MM.1S (cell line): Measurements from ENCODE around the gene DCP1B.

Experiments used
- DNase-seq: peaks from one replicate; pipeline ENCODE4 v3.0.0-alpha.2; 2015
- H2AFZ ChIP-seq: fragments of 300-600 bp; sonication (generic); 2 replicates; pipeline ENCODE4 v1.6.0; 2016; ENCODE audit warnings: antibody characterized with exemption, low read length
- H3F3A ChIP-seq: fragments of 300-600 bp; sonication (generic); 2 replicates; pipeline ENCODE4 v1.6.1; 2016; ENCODE audit warnings: mild to moderate bottlenecking, antibody characterized with exemption, low read length, moderate library complexity, mixed read lengths; ENCODE audit not compliant: insufficient read depth
- H3K27ac ChIP-seq: fragments of 300-600 bp; sonication (generic); 2 replicates; pipeline ENCODE4 v1.5.1; 2016; ENCODE audit warnings: mild to moderate bottlenecking, low read length
- H3K27me3 ChIP-seq: fragments of 300-600 bp; sonication (generic); replicated peaks from 2 replicates; pipeline ENCODE4 v1.6.0; 2016; ENCODE audit warnings: low read length; ENCODE audit not compliant: insufficient read depth
- H3K36me3 ChIP-seq: fragments of 300-600 bp; sonication (generic); replicated peaks from 2 replicates; pipeline ENCODE4 v1.6.1; 2016; ENCODE audit warnings: mild to moderate bottlenecking, low read length, mixed read lengths; ENCODE audit not compliant: insufficient read depth
- H3K4me1 ChIP-seq: fragments of 300-600 bp; sonication (generic); 2 replicates; pipeline ENCODE4 v1.6.1; 2016; ENCODE audit warnings: low read length, mixed read lengths
- H3K4me2 ChIP-seq: fragments of 300-600 bp; sonication (generic); 2 replicates; pipeline ENCODE4 v1.6.0; 2016; ENCODE audit warnings: low read depth, low read length
- H3K4me3 ChIP-seq: fragments of 300-600 bp; sonication (generic); 2 replicates; pipeline ENCODE4 v1.5.1; 2016; ENCODE audit warnings: low read length, mixed read lengths
- H3K79me2 ChIP-seq: fragments of 300-600 bp; sonication (generic); 2 replicates; pipeline ENCODE4 v1.6.1; 2016; ENCODE audit warnings: mixed run types, low read length, mixed read lengths
- H3K9ac ChIP-seq: fragments of 300-600 bp; sonication (generic); 2 replicates; pipeline ENCODE4 v1.6.1; 2016; ENCODE audit warnings: low read length, mixed read lengths
- H3K9me2 ChIP-seq: fragments of 300-600 bp; sonication (generic); replicated peaks from 2 replicates; pipeline ENCODE4 v1.6.1; 2016; ENCODE audit warnings: mild to moderate bottlenecking, low read length, mixed read lengths; ENCODE audit not compliant: insufficient read depth
- H3K9me3 ChIP-seq: fragments of 300-600 bp; sonication (generic); replicated peaks from 2 replicates; pipeline ENCODE4 v1.6.1; 2016; ENCODE audit warnings: mild to moderate bottlenecking, low read length, mixed read lengths; ENCODE audit not compliant: insufficient read depth
- H4K20me1 ChIP-seq: fragments of 300-600 bp; sonication (generic); 2 replicates; pipeline ENCODE4 v1.6.1; 2016; ENCODE audit warnings: mild to moderate bottlenecking, low read length, moderate library complexity, mixed read lengths; ENCODE audit not compliant: insufficient read depth
- CTCF ChIP-seq: fragments of 300-600 bp; sonication (generic); IDR thresholded peaks from 2 replicates; pipeline ENCODE4 v1.5.1; 2016; ENCODE audit warnings: antibody characterized with exemption, low read length, mixed read lengths
- EZH2 ChIP-seq: fragments of 300-600 bp; sonication (generic); optimal IDR thresholded peaks from 2 replicates; pipeline ENCODE3; 2017; ENCODE audit warnings: low read depth, mild to moderate bottlenecking, antibody characterized with exemption, low read length, mixed read lengths
- EZH2phosphoT487 ChIP-seq: fragments of 300-600 bp; sonication (generic); IDR thresholded peaks from 2 replicates; pipeline ENCODE4 v1.6.1; 2018; ENCODE audit warnings: antibody characterized with exemption, low read length

The DCP1B gene

GRCh38 chr12:1949771-1950470, 54.3 kb downstream of the DCP1B start:
- Histone ChIP-seq H3K27me3 (no peaks in the 10 kb centered on the region), H3K4me1 (no peaks in the 10 kb centered on the region), H2AFZ (no peak overlapping the region), H3K9ac (no peak overlapping the region), H3K4me2 (no peak overlapping the region), H4K20me1 (no peaks in the 10 kb centered on the region), H3K36me3 (no peaks in the 10 kb centered on the region), H3K4me3 (no peak overlapping the region), H3K79me2 (no peaks in the 10 kb centered on the region), H3F3A (no peaks in the 10 kb centered on the region), H3K9me2 (no peaks in the 10 kb centered on the region), H3K9me3 (no peaks in the 10 kb centered on the region), H3K27ac (no peak overlapping the region)
- DNase-seq: no peak
- no peak for TF ChIP-seq EZH2phosphoT487
- TF ChIP-seq EZH2: no peak
- TF ChIP-seq CTCF: no peak

- no peaks in the 10 kb centered on the region for H3K79me2 ChIP-seq
- no peaks in the 10 kb centered on the region for H3K27me3 ChIP-seq
- no peaks in the 10 kb centered on the region for H3K9me2 ChIP-seq
- no peak for DNase-seq
- no peak overlapping the region for H3K4me2 ChIP-seq
- H3K9me3 ChIP-seq: no peaks in the 10 kb centered on the region
- H4K20me1 ChIP-seq: no peaks in the 10 kb centered on the region
- no peaks in the 10 kb centered on the region for H3F3A ChIP-seq
- H3K27ac ChIP-seq: no peak overlapping the region
- H3K4me3 ChIP-seq: no peak overlapping the region
- H3K9ac ChIP-seq: no peak overlapping the region
- no peaks in the 10 kb centered on the region for H3K36me3 ChIP-seq
- H2AFZ ChIP-seq: no peak overlapping the region
- TF ChIP-seq EZH2: no peak
- no peak for TF ChIP-seq EZH2phosphoT487
- no peak for TF ChIP-seq CTCF
- no peaks in the 10 kb centered on the region for H3K4me1 ChIP-seq
Observed at GRCh38 chr12:1948883-1949282, 55.4 kb downstream of the DCP1B start.

GRCh38 chr12:1947081-1947480, 57.2 kb downstream of the DCP1B start:
- H3K4me1 ChIP-seq: no peaks in the 10 kb centered on the region
- H3K79me2 ChIP-seq: no peaks in the 10 kb centered on the region
- no peaks in the 10 kb centered on the region for H3F3A ChIP-seq
- H3K27ac ChIP-seq: no peak overlapping the region
- TF ChIP-seq CTCF: no peak
- no peak for TF ChIP-seq EZH2phosphoT487
- TF ChIP-seq EZH2: no peak
- DNase-seq: no peak
- no peaks in the 10 kb centered on the region for H3K36me3 ChIP-seq
- H3K9me3 ChIP-seq: no peaks in the 10 kb centered on the region
- H4K20me1 ChIP-seq: no peaks in the 10 kb centered on the region
- no peak overlapping the region for H3K9ac ChIP-seq
- H3K27me3 ChIP-seq: no peaks in the 10 kb centered on the region
- no peak overlapping the region for H3K4me3 ChIP-seq
- no peaks in the 10 kb centered on the region for H3K9me2 ChIP-seq
- no peak overlapping the region for H3K4me2 ChIP-seq
- H2AFZ ChIP-seq: no peak overlapping the region
